HG03280 (cell line): ENCODE data around the gene CHRNB1.
A peak's percentile ranks its signal among the peaks of the same experiment; 100 is the strongest.

Experiments
- ATAC-seq: cut with Tn5 transposase; IDR thresholded peaks from one replicate; pipeline ENCODE4 v1.9.1; 2021; ENCODE audit warnings: mild to moderate bottlenecking, moderate library complexity; ENCODE audit not compliant: unreplicated experiment

The CHRNB1 gene

GRCh38 chr17:7444682-7445618 is at the start of gene CHRNB1:
Gene CHRNB1 (plus strand): TSS chr17:7445061. CDS start chr17:7445128, 67 bp downstream.
- no peak for ATAC-seq

DNA sequence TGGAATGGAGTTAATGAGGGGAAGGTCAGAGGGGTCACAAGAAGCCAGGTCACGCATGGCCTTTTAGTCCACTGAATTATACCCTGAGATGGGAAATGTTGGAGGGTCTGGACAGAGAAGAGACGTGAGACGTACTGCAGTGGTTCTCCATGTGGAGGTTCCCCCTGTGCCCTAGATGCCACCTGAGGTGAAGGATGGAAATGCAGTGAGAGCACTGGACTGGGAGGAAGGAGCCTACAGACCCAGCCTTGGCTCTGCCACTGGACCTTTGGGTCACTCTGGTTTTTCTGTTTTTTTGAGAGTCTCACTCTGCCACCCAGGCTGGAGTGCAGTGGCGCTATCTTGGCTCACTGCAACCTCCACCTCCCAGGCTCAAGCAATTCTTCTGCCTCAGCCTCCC is 48.7 kb upstream of the CHRNB1 start:
- no peak for ATAC-seq

- ATAC-seq = no peak
Observed at GRCh38 chr17:7398612-7399011, 46.2 kb upstream of the CHRNB1 start.

DNA sequence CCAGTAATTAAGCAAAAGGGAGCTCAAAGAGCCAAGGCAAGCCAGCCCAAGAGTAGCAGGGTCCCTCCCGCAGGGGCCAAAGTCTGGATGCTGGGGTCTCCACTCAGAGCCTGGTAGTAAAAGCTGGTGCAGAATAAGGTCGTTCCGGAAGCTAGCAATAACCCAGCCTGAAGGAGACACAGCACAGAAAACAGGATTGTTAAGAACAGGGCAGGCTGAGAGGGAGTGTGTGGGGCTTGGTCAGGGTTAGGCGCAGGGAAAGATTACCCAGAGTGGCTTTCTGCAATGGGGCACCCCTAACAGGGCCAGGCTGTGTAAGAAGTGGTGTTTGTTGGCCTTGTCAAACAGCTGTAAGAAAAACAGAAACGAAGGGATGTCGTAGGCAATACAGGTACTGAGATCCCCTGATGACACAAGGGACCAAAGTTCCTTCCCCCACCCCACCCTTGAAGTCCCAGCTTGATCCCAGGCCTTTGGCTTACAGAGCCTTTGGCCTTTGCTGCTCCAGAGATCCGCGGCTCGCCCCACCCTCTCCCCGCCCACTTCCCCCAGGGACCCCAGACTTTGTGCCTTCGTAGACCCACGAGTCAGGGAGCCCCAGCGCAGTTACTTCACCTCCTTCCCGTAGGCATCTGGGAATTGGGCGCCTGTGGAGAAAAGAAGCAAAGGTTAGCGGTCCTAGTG is 41.7 kb upstream of the CHRNB1 start:
- no peak for ATAC-seq

- ATAC-seq = no peak
Observed at GRCh38 chr17:7403727-7403976, 41.2 kb upstream of the CHRNB1 start.

GRCh38 chr17:7403977-7404736 is 40.7 kb upstream of the CHRNB1 start, which contains the start of gene TMEM256:
Gene TMEM256 (minus strand): TSS chr17:7404097. CDS start chr17:7404084, 13 bp downstream.
- ATAC-seq = peak; percentile 93

GRCh38 chr17:7404737-7405349 is 40.0 kb upstream of the CHRNB1 start:
- peak; percentile 22 for ATAC-seq

- ATAC-seq = no peak
Observed at GRCh38 chr17:7405350-7406234, 39.3 kb upstream of the CHRNB1 start.

DNA sequence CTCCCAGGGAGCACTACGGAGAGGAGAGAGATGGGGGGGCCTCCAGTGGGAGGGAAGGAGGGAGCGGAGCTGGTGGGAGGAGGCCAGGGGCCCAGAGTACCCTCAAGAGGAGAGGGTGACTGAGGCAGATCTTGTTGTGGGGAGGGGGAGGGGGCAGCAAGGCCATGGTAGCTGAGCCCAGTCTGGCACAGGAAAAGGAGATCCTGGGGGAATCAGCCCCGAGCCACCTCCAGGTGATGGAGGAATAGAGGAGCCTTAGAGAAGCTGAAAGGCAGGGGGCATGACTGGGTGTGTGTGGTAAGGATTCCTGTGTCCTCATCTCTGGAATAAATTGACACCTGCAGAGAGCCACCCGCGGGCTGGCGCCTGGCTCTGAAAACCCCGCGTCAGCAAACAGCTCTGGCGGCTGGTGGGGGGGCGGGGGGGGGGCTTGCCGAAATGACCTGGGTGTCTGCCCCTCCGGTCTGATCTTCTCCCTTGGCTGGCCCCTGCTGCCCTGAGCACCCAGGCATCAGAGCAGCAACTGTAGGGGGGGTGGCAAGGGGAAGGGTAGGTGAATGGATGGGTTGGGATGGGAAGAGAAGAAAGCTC is 38.5 kb upstream of the CHRNB1 start:
- ATAC-seq = no peak

DNA sequence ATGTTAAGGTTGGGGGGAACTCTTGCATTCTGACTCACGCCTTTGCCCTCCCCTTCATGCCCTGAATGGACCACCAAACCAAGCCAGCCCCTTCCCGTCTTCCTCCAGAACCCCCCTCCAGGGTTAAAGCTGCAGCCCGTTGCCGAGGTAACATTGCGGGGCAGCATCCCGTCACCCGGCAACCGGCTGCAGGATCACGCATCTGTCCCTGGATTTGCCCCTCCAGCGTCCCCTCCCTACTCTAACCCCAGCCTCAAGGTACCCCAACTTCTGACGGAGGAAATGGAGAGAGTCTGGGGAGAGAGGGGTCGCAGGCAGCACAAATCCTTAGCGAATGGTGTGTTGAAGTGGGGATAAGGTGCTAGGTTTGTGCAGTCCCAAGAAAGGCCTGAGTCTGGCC is 37.8 kb upstream of the CHRNB1 start:
- no peak for ATAC-seq

DNA sequence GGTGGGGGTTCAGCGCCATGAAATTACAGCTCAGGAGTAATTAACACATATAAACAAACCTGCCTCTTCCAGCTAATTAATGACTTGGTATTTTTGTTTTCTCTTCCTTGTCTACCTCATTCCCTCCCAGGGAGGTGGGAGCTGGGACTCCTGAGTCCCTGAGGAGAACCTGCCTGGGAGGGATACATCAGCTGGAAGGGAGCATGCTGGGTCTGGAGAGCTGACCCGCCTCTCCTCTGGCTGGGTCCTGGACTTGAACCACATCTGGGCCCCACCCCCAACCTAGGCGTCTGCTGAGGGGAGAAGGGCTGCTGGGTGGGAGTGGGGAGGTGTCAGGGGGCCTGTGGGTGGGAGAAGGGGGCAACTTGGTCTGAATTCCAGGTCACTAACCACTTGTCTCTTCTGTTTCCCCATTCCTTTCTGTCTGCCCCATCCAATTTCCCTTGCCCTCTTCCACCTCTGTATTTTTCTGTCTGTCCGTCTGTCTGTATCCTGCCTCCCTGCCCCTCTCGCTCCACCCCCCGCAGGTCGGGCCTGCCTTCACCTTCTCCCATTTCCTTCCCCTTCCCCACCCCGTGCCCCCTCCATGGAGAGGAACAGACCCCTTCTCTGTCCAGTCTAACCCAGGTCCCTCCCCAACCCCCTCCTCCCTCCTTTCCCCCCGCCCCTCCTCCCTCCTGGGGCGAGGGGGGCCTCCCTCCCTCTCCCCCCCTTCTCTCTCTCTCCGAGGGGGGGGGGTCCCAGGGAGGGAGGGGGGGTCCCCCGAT is 37.2 kb upstream of the CHRNB1 start, which contains the start of gene NLGN2:
Gene NLGN2 (plus strand): TSS at position 361 of the 767 bp plus-strand sequence. CDS start 411 bp downstream, outside the sequence.
- no peak for ATAC-seq

DNA sequence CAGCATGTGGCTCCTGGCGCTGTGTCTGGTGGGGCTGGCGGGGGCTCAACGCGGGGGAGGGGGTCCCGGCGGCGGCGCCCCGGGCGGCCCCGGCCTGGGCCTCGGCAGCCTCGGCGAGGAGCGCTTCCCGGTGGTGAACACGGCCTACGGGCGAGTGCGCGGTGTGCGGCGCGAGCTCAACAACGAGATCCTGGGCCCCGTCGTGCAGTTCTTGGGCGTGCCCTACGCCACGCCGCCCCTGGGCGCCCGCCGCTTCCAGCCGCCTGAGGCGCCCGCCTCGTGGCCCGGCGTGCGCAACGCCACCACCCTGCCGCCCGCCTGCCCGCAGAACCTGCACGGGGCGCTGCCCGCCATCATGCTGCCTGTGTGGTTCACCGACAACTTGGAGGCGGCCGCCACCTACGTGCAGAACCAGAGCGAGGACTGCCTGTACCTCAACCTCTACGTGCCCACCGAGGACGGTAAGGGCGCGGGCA is 36.6 kb upstream of the CHRNB1 start:
- no peak for ATAC-seq

DNA sequence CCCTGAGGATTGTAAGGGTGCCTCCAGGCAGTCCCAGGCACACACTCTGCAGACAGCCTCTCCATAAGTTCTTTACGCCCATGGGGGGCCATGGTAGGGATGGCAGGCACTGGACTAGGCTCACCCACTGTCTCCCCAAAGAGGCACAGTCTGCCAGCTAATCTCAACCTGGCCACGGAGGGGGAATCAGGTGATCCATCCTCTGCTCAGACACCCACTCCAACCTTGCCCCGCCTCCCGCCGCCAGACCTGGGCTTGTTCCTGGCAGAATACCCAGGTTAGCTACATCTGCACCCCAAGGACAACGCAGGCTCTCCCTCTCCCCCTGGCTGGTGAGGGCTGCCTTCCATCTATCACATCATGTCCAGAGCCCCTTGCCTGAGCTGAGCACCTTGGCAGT is 36.0 kb upstream of the CHRNB1 start:
- ATAC-seq = no peak

DNA sequence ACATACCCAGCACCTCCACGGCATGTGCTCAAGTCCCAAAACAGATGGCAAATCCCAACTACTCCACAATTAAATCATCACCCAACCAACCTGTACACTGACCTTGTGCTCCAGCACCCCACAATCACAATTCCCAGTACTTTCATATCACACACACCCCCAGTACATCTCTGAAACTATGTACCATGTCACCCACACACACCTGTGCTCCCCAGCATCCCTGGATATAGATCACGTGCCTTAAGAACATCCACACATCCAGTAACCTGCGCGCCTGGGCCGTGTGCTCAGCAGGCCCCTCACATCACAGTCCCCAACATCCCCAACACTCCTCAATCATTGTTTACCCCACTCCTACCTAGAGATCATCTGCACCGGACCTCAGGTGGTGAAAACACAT is 35.1 kb upstream of the CHRNB1 start:
- no peak for ATAC-seq

DNA sequence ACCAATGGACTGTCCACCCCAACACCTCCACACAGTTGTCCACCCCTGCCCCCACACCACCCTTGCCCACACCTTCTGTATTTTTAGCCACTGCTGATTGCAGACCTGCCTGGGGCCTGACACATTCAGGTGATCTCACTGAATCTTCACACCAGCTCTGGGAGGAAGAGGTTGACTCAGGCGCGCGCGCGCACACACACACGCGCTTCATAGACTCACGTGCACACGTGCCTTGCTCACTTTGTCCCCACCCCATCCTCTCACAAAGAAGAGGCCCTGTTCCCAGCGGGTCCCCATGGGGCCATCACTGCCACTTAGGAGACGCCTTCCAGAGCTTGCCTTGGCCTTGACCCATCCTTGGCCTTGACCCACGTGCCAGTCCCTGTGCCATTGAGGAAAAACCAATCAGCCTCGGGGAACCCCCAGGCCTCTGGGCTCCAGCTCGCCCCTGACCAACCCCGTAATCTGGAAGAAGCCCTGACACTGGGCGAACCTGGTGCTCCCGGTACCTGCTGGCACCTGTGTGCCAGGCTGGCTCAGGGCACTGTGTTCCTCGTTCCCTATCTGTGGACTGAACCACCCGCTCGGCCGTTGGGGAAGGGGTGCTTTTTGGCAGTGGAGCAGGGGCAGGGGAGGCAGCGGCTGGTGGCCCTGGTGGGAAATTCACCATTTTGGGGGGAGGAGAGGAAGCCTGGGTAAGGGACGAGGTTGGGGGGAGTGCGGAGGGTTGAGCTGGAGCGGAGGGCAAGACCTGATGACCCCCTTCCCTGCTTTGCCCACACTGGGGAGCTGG is 34.0 kb upstream of the CHRNB1 start:
- no peak for ATAC-seq

DNA sequence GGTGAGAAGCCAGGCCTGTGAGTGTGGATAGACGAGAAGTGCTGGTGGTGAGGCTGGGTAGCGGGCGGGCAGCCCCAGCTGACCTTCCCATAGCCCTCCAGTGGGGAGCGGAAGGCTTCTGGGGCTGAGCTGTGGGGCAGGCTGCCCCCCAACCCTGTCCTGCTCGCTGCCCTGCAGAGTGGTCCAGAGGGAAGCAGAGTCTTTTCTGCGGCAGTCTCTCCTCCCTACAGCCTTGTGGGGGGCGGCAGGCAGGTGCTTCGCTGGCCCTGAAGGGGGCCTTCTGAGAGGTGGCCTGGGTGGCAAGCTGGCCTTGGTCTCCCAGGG is 33.5 kb upstream of the CHRNB1 start:
- ATAC-seq = no peak

- no peak for ATAC-seq
Observed at GRCh38 chr17:7413346-7413985, 31.4 kb upstream of the CHRNB1 start.

DNA sequence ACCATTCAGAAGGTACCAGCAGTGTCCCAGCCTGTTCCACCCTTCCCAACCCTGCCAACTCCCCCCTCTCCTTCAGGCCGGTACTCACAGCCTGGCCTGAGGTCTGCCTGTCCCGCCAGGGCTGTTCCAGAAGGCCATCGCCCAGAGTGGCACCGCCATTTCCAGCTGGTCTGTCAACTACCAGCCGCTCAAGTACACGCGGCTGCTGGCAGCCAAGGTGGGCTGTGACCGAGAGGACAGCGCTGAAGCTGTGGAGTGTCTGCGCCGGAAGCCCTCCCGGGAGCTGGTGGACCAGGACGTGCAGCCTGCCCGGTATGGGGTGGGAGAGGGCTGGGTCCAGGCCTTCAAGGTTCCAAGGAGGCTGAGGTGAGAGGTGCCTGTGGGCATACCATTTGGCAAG is 30.0 kb upstream of the CHRNB1 start:
- no peak for ATAC-seq
